GM12878 (cell line): ENCODE results near the gene GATAD2B. TPM values are rescaled to one million over a fixed set of nuclear protein-coding genes. Genes with fewer than 3 reads are reported as not detected.

Source experiments
- ATAC-seq: fragments of 200-7000 bp; cut with Tn5 transposase; 3 replicates; pipeline ENCODE4 v1.9.1; 2020; ENCODE audit warnings: mild to moderate bottlenecking, moderate library complexity
- BruUV-seq: library from RNA; stranded (reverse); fragments of 400-500 nt; replicated peaks from 2 replicates; lab custom pipeline; 2021; lab: Mats Ljungman, UMichigan
- CTCF ChIA-PET: fragments of 300-600 bp; sonication (Branson Sonifier 250); formaldehyde crosslinking; extraction: SDS; loops from one replicate; lab custom pipeline; 2021; ENCODE audit warnings: inconsistent platforms; lab: Yijun Ruan, JAX
- POLR2A ChIA-PET: fragments of 350-600 bp; formaldehyde crosslinking; extraction: SDS; loops from one replicate; lab custom pipeline; 2021; ENCODE audit warnings: inconsistent platforms; lab: Charles Lee
- RAD21 ChIA-PET: fragments of 300-600 bp; sonication (Branson Sonifier 250); formaldehyde crosslinking; loops from one replicate; lab custom pipeline; 2023; ENCODE audit warnings: antibody characterized with exemption; ENCODE audit not compliant: unreplicated experiment; lab: Charles Lee
- SMC1A ChIA-PET: fragments of 300-600 bp; sonication (Branson Sonifier 250); formaldehyde crosslinking; loops from one replicate; lab custom pipeline; 2023; ENCODE audit not compliant: unreplicated experiment, uncharacterized antibody; lab: Charles Lee
- DNase-seq: peaks from one replicate; pipeline ENCODE4 v3.0.0-alpha.2; 2011; ENCODE audit warnings: low read depth, low spot score
- FAIRE-seq: peaks from 3 replicates; lab custom pipeline; 2011; peaks lifted over from hg19 to GRCh38; lab: Jason Lieb, UNC
- H2AFZ ChIP-seq: 2 replicates; pipeline ENCODE4 v1.6.0; 2011; ENCODE audit warnings: low read depth, low read length, control low read depth; ENCODE audit not compliant: control insufficient read depth
- H3K27ac ChIP-seq: 2 replicates; pipeline ENCODE4 v1.5.1; 2011; ENCODE audit warnings: control low read depth; ENCODE audit not compliant: control insufficient read depth, insufficient read depth
- H3K27me3 ChIP-seq, 2 experiments: replicated peaks in 1 of 2; 2 replicates each; pipeline versions ENCODE4 v1.6.0 to v1.6.1; 2011; ENCODE audit warnings: low read length in 1 of 2; ENCODE audit not compliant: control insufficient read depth in 2 of 2, insufficient read depth in 2 of 2
- H3K36me3 ChIP-seq, 2 experiments: 2 replicates each; pipeline ENCODE4 v1.5.1; 2011; ENCODE audit warnings: low read length in 1 of 2; ENCODE audit not compliant: control insufficient read depth in 2 of 2, insufficient read depth in 2 of 2
- H3K4me1 ChIP-seq: 2 replicates; pipeline ENCODE4 v1.6.1; 2011; ENCODE audit warnings: mild to moderate bottlenecking, low read length, moderate library complexity, mixed read lengths; ENCODE audit not compliant: control insufficient read depth, insufficient read depth
- H3K4me2 ChIP-seq: 2 replicates; pipeline ENCODE4 v1.6.0; 2011; ENCODE audit warnings: control low read depth; ENCODE audit not compliant: control insufficient read depth, insufficient read depth
- H3K4me3 ChIP-seq: fragments of 200-600 bp; sonication (generic); 2 replicates; pipeline ENCODE4 v1.5.1; 2016
- H3K79me2 ChIP-seq: 2 replicates; pipeline ENCODE4 v1.6.0; 2011; ENCODE audit warnings: low read length; ENCODE audit not compliant: control insufficient read depth, insufficient read depth
- H3K9ac ChIP-seq: 2 replicates; pipeline ENCODE4 v1.8.0; 2011; ENCODE audit warnings: low read length, control low read depth, mixed read lengths; ENCODE audit not compliant: control insufficient read depth, insufficient read depth
- H3K9me3 ChIP-seq: replicated peaks from 3 replicates; pipeline ENCODE4 v1.5.1; 2011; ENCODE audit warnings: mild to moderate bottlenecking, low read length; ENCODE audit not compliant: control insufficient read depth, insufficient read depth
- H4K20me1 ChIP-seq: 2 replicates; pipeline ENCODE4 v1.6.0; 2011; ENCODE audit not compliant: control insufficient read depth, insufficient read depth
- BACH1 ChIP-seq: fragments of 450-650 bp; IDR thresholded peaks from 2 replicates; pipeline ENCODE4 v1.6.1; 2017; ENCODE audit warnings: mild to moderate bottlenecking, borderline replicate concordance
- BCL3 ChIP-seq: IDR thresholded peaks from 2 replicates; pipeline ENCODE4 v1.6.1; 2011; ENCODE audit warnings: borderline replicate concordance, low read depth, mild to moderate bottlenecking, moderate library complexity, low read length; ENCODE audit not compliant: insufficient read depth, poor library complexity, severe bottlenecking
- BHLHE40 ChIP-seq, 2 experiments: fragments of 450-650 bp in 1 of 2; IDR thresholded peaks; 2 replicates each; pipeline ENCODE4 v1.6.1; 2011 to 2017; ENCODE audit warnings: low read depth in 2 of 2, borderline replicate concordance in 1 of 2, improper control_type of control experiment in 1 of 2, low read length in 1 of 2, mild to moderate bottlenecking in 1 of 2
- BRCA1 ChIP-seq: IDR thresholded peaks from 2 replicates; pipeline ENCODE4 v1.6.1; 2011; ENCODE audit warnings: low read depth, low read length, improper control_type of control experiment
- CEBPB ChIP-seq, 2 experiments: fragments of 150-350 bp in 1 of 2; IDR thresholded peaks; 2 replicates each; pipeline ENCODE4 v1.6.1; 2012 to 2014; ENCODE audit warnings: low read depth in 2 of 2, low read length in 2 of 2, borderline replicate concordance in 1 of 2, inconsistent platforms in 1 of 2
- HDGF ChIP-seq: fragments of 450-650 bp; IDR thresholded peaks from 2 replicates; pipeline ENCODE4 v1.6.1; 2016; ENCODE audit warnings: antibody characterized with exemption
- LARP7 ChIP-seq: fragments of 450-650 bp; IDR thresholded peaks from 2 replicates; pipeline ENCODE4 v1.6.1; 2017; ENCODE audit warnings: mild to moderate bottlenecking
- NFIC ChIP-seq: IDR thresholded peaks from 2 replicates; pipeline ENCODE4 v1.6.1; 2012; ENCODE audit warnings: low read depth, mild to moderate bottlenecking, inconsistent platforms, low read length, moderate library complexity
- PBX3 ChIP-seq: IDR thresholded peaks from 2 replicates; pipeline ENCODE4 v1.6.1; 2011; ENCODE audit warnings: mild to moderate bottlenecking, low read depth, low read length, moderate library complexity; ENCODE audit not compliant: insufficient replicate concordance
- PML ChIP-seq: IDR thresholded peaks from 2 replicates; pipeline ENCODE4 v1.6.1; 2012; ENCODE audit warnings: low read length, inconsistent platforms
- POLR2AphosphoS5 ChIP-seq: IDR thresholded peaks from 2 replicates; pipeline ENCODE4 v1.6.1; 2011; ENCODE audit warnings: mild to moderate bottlenecking, low read length, inconsistent platforms
- RELA ChIP-seq: fragments of 450-650 bp; IDR thresholded peaks from 2 replicates; pipeline ENCODE4 v1.8.0; 2014; ENCODE audit warnings: borderline replicate concordance; ENCODE audit not compliant: partially characterized antibody
- RELB ChIP-seq: fragments of 450-650 bp; IDR thresholded peaks from 2 replicates; pipeline ENCODE4 v1.6.1; 2017; ENCODE audit warnings: low read depth, mild to moderate bottlenecking, moderate library complexity
- WRNIP1 ChIP-seq: IDR thresholded peaks from 2 replicates; pipeline ENCODE4 v1.6.1; 2011; ENCODE audit warnings: low read depth, low read length, improper control_type of control experiment, borderline replicate concordance
- YY1 ChIP-seq: IDR thresholded peaks from 2 replicates; pipeline ENCODE4 v1.6.1; 2011; ENCODE audit warnings: low read depth, mild to moderate bottlenecking, low read length
- ZBED1 ChIP-seq: IDR thresholded peaks from 2 replicates; pipeline ENCODE4 v1.6.1; 2016; ENCODE audit warnings: borderline replicate concordance
- WGBS: methylation state at CpG from one replicate; pipeline ENCODE4 v1.1.6; 2016; ENCODE audit warnings: low lambda C conversion rate; ENCODE audit not compliant: insufficient replicate concordance, insufficient coverage; ENCODE audit errors: missing lambda C conversion rate; 5-methylcytosine and 5-hydroxymethylcytosine counted together
- in situ Hi-C: fragments of 300-500 bp; cut with MboI; formaldehyde crosslinking; loops from 9 replicates; pipeline ENCODE4 v1.14.3; 2018; ENCODE audit warnings: mixed read lengths
- intact Hi-C: fragments of 100-400 bp; cut with micrococcal nuclease; formaldehyde crosslinking; loops from one replicate; pipeline ENCODE4 v1.14.2; 2022; ENCODE audit not compliant: unreplicated experiment
- polyA plus RNA-seq, 11 experiments: library from polyadenylated mRNA; depleted of rRNA in 4 of 11; unstranded in 6 of 11; stranded (reverse) in 5 of 11; fragments of >200 nt; fragmentation: Nextera tagmentation in 4 of 11; fragmentation: Illumina TruSeq in 1 of 11; extraction: Ambion mirVana in 4 of 11; extraction: Trizol in 1 of 11; gene quantifications; 1 replicate in 1 of 11; 2 replicates in 10 of 11; pipeline versions ENCODE4 v1.2.1 to v1.2.3, GENCODE V29; 2011 to 2016; ENCODE audit warnings: inconsistent platforms in 2 of 11, missing spikeins in 2 of 11, low read depth in 1 of 11
- total RNA-seq, 4 experiments: library from RNA; depleted of rRNA in 3 of 4; stranded (reverse); fragments of >200 nt in 3 of 4; fragmentation: Illumina TruSeq in 1 of 4; extraction: Trizol in 1 of 4; gene quantifications; 2 replicates each; pipeline versions ENCODE4 v1.2.1 to v1.2.3, GENCODE V29; 2013 to 2021

Gene GATAD2B
- total and polyA plus RNA-seq, 10 of the 15 experiments (the other 5 are each of a cell fraction or from before 2014, with no cell fraction given): 2.4 to 63.1 (median 8.7) TPM

- TF ChIP-seq BRCA1: no peak
- no peak for TF ChIP-seq HDGF
- TF ChIP-seq RELB: no peak
- TF ChIP-seq POLR2AphosphoS5: no peak
- no peak for TF ChIP-seq LARP7
- TF ChIP-seq NFIC: no peak
Measured at GRCh38 chr1:153860285-153860684, 62.5 kb downstream of the GATAD2B start (continued).

- ChIA-PET POLR2A (no interaction called here), SMC1A (no interaction called here), CTCF (no interaction called here), RAD21 (no interaction called here)
- Histone ChIP-seq H4K20me1 (no peaks in the 10 kb centered on the region), H3K4me1 (peaks cover 25% of the 10 kb centered on the region), H3K27me3 (no peaks in the 10 kb centered on the region), H3K9me3 (no peaks in the 10 kb centered on the region; the same call in 2 of the 3 replicates), H2AFZ (no peak overlapping the region), H3K36me3 (peaks cover 0 to under 1% of the 10 kb centered on the region in 2 experiments; a peak in 2 of 4 replicates), H3K4me2 (no peak overlapping the region), H3K79me2 (peaks cover 31% of the 10 kb centered on the region), H3K27ac (no peak overlapping the region), H3K9ac (no peak overlapping the region), H3K4me3 (no peak overlapping the region)
- TSS peak; percentile 36 for BruUV-seq
- TF ChIP-seq POLR2AphosphoS5 (no peak), RELA (no peak), PBX3 (no peak), CEBPB (IDR thresholded peaks at IDR 0.05; ENCODE audit: borderline replicate concordance in 1 of 2, low read depth in 2 of 2, low read length in 2 of 2) (no peak), LARP7 (no peak), WRNIP1 (no peak), BHLHE40 (IDR thresholded peaks at IDR 0.05; ENCODE audit: borderline replicate concordance in 1 of 2, low read depth in 2 of 2, low read length in 1 of 2) (no peak), BCL3 (no peak), ZBED1 (no peak), YY1 (no peak), BACH1 (no peak), PML (no peak)
- DNase-seq (no peak), FAIRE-seq (no peak), ATAC-seq (no peak)
- WGBS: 95% methylated on average over 2 of the region's 2 CpGs
- intact Hi-C loops (no loop called here), in situ Hi-C loops (no loop called here)
Measured at GRCh38 chr1:153857505-153857904, 65.3 kb downstream of the GATAD2B start.
